GM21447 (cell line): ENCODE data around the gene FBXO10.
"Not testable (repeated sequence)": the region's sequence is repeated elsewhere in the genome, so short reads cannot be mapped to it uniquely, and the experiment has no call there.

ENCODE experiments used
- ATAC-seq: cut with Tn5 transposase; IDR thresholded peaks from one replicate; pipeline ENCODE4 v1.9.1; 2021; ENCODE audit not compliant: unreplicated experiment

The FBXO10 gene

GRCh38 chr9:37480759-37481158, 95.4 kb downstream of the FBXO10 start:
- no peak for ATAC-seq

- not testable (repeated sequence) for ATAC-seq
These were observed 98.1 kb downstream of the FBXO10 start for GRCh38 chr9:37477987-37478619.

- not testable (repeated sequence) for ATAC-seq
These were observed 98.7 kb downstream of the FBXO10 start for GRCh38 chr9:37477443-37477842.

GRCh38 chr9:37476930-37477329, 99.2 kb downstream of the FBXO10 start:
- no peak for ATAC-seq

- ATAC-seq = no peak
These were observed 101.7 kb downstream of the FBXO10 start for GRCh38 chr9:37474438-37474837.

- not testable (repeated sequence) for ATAC-seq
These were observed 102.2 kb downstream of the FBXO10 start for GRCh38 chr9:37473982-37474381.

- ATAC-seq = no peak
These were observed 104.1 kb downstream of the FBXO10 start for GRCh38 chr9:37471942-37472684.

GRCh38 chr9:37468620-37469019, 107.6 kb downstream of the FBXO10 start:
- no peak for ATAC-seq

- not testable (repeated sequence) for ATAC-seq
These were observed 108.7 kb downstream of the FBXO10 start for GRCh38 chr9:37467530-37467929.

- peak; percentile 5 for ATAC-seq
These were observed 110.0 kb downstream of the FBXO10 start for GRCh38 chr9:37466037-37466709.

- ATAC-seq = peak; percentile 71
These were observed 110.7 kb downstream of the FBXO10 start, which contains the start of gene ZBTB5 for GRCh38 chr9:37465249-37466036. Gene ZBTB5, minus strand, starts transcription at chr9:37465450. Its CDS starts 22,899 bp downstream, at chr9:37442551.

- ATAC-seq = peak; percentile 24
These were observed 111.5 kb downstream of the FBXO10 start for GRCh38 chr9:37464426-37465248.

- ATAC-seq = no peak
These were observed 112.2 kb downstream of the FBXO10 start for GRCh38 chr9:37464006-37464405.
